ENCODE data around the gene SUCO. TPM values are rescaled to one million over a fixed set of nuclear protein-coding genes. Genes with fewer than 3 reads are reported as not detected.

SUCO gene
- total RNA-seq, 1 donor from 2014 or later = 49.8 TPM

DNA sequence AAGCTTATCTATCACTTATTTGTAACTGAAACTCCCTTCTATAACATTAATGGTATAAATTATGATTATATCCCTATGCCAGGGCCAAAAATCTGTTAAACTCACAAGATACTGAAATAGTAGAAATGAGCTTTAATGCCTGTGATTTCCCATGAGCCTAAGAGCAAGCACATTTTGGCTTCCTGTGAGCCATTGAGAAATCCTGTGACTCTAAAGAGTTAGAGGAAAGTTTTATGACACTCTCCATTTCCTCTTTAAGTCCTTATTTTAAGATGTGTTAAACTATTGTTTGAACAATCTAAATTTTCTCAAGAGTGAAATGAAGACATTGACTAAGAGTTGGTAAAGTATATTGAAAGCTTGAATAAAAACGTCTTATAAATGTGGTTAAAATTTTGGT is 45.6 kb downstream of the SUCO start:
- TF ChIP-seq, protein P1, sequence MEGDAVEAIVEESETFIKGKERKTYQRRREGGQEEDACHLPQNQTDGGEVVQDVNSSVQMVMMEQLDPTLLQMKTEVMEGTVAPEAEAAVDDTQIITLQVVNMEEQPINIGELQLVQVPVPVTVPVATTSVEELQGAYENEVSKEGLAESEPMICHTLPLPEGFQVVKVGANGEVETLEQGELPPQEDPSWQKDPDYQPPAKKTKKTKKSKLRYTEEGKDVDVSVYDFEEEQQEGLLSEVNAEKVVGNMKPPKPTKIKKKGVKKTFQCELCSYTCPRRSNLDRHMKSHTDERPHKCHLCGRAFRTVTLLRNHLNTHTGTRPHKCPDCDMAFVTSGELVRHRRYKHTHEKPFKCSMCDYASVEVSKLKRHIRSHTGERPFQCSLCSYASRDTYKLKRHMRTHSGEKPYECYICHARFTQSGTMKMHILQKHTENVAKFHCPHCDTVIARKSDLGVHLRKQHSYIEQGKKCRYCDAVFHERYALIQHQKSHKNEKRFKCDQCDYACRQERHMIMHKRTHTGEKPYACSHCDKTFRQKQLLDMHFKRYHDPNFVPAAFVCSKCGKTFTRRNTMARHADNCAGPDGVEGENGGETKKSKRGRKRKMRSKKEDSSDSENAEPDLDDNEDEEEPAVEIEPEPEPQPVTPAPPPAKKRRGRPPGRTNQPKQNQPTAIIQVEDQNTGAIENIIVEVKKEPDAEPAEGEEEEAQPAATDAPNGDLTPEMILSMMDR (conservative IDR thresholded peaks at IDR 0.05) = no peak
- no peak overlapping the region for H3K4me3 Mint-ChIP-seq
- no peak overlapping the region for H3K27ac Mint-ChIP-seq (ENCODE audit: unreplicated experiment)
- no peaks in the 10 kb centered on the region for H3K4me1 Mint-ChIP-seq
- no peak for DNase-seq (ENCODE audit: low read depth, low spot score)
- peaks cover 12% of the 10 kb centered on the region for H3K36me3 Mint-ChIP-seq (ENCODE audit: low read depth)
- H3K27me3 Mint-ChIP-seq (ENCODE audit: low read depth) = no peaks in the 10 kb centered on the region
- H3K9me3 Mint-ChIP-seq = no peaks in the 10 kb centered on the region

DNA sequence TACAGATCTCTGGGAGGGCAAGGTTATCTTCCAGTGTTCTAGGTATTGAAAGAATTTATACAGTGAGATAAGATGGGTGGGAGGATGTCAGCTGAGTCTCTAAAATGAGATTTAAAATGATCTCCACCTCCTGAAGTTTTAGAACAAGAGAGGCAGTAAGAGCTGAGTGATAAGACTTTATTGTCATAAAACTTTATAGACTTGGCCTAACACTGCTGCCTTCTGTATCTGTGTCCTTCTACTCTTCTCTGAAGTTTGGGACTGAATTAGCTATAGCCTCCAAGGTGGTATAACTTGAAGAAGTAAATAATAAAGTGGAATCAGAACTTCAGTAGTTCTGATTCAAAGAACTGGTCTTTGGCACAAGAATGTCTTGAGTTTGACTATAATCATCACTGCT is 48.3 kb downstream of the SUCO start:
- Mint-ChIP-seq H3K9me3 (no peaks in the 10 kb centered on the region), H3K27ac (ENCODE audit: unreplicated experiment) (no peak overlapping the region), H3K4me1 (no peaks in the 10 kb centered on the region), H3K36me3 (ENCODE audit: low read depth) (peaks cover 9% of the 10 kb centered on the region), H3K27me3 (ENCODE audit: low read depth) (no peaks in the 10 kb centered on the region), H3K4me3 (no peak overlapping the region)
- TF ChIP-seq, protein P1 (conservative IDR thresholded peaks at IDR 0.05) = no peak
- no peak for DNase-seq (ENCODE audit: low read depth, low spot score)

DNA sequence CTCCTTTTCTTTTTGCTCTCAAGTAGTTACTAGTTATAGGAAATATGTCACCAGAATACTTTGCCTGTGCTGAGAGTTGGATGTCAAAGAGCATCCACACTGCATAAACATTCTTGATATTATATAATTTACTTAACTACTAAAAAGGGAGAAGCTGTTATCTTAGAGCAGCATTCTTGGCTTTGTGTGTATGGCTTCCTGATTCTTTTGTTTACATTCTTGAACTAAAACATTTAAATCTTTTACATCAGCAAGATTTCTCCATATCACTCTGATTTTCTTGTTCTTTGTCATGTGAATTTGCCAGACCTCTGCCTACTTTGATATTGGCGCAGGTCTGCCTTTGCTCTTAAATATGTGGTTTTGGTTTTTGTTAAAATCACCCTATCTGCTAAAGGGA is 48.8 kb downstream of the SUCO start:
- no peak overlapping the region for H3K4me3 Mint-ChIP-seq
- no peak for DNase-seq (ENCODE audit: low read depth, low spot score)
- H3K9me3 Mint-ChIP-seq = no peaks in the 10 kb centered on the region
- peaks cover 9% of the 10 kb centered on the region for H3K36me3 Mint-ChIP-seq (ENCODE audit: low read depth)
- no peaks in the 10 kb centered on the region for H3K4me1 Mint-ChIP-seq
- no peak overlapping the region for H3K27ac Mint-ChIP-seq (ENCODE audit: unreplicated experiment)
- TF ChIP-seq, protein P1 (conservative IDR thresholded peaks at IDR 0.05) = no peak
- H3K27me3 Mint-ChIP-seq (ENCODE audit: low read depth) = no peaks in the 10 kb centered on the region

DNA sequence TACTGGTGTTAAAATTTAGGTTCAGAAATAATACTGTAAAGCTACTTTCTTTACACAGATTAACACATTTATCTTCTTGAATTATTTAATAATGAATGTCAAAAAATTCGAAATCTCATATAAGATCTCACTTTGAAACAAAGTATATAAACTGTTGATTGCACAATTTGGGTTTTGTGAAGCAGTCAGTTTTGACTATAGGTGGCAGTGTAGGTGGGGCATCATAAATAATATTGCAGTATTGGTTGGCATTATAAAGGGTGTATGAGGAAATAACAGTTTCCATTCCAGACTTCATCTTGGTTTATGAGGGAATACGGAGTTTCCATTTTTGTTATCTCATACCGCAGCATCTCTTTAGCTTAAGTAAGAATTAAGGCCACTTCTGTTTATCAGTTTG is 49.9 kb downstream of the SUCO start:
- H3K9me3 Mint-ChIP-seq = no peaks in the 10 kb centered on the region

DNA sequence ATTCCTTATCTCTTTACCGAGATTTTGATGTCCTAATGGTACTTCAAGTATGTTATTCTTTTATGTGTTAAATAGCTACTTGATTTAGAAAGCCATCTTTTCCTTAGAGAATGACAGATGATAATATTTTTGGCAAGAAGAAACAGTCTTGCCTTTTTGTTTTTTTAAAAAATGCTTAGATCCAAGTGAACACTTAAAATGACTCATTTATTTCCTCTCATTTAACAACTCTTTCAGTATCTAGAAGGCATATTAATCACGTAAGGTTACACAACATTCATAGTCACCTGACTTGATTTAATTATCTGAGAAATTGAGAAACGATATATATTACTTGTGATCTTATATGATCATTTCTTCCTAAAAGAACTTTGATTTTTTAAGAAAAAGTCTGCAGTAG is 52.4 kb downstream of the SUCO start:
- Mint-ChIP-seq H3K27me3 (ENCODE audit: low read depth) (no peaks in the 10 kb centered on the region), H3K4me3 (no peak overlapping the region), H3K36me3 (ENCODE audit: low read depth) (peaks cover 10% of the 10 kb centered on the region), H3K9me3 (no peaks in the 10 kb centered on the region), H3K4me1 (no peaks in the 10 kb centered on the region), H3K27ac (ENCODE audit: unreplicated experiment) (no peak overlapping the region)
- DNase-seq (ENCODE audit: low read depth, low spot score) = no peak
- TF ChIP-seq, protein P1 (conservative IDR thresholded peaks at IDR 0.05) = no peak

More for the DNA sequence above, 49.9 kb downstream of the SUCO start:
- DNase-seq (ENCODE audit: low read depth, low spot score) = no peak
- Mint-ChIP-seq H3K4me3 (no peak overlapping the region), H3K36me3 (ENCODE audit: low read depth) (peaks cover 9% of the 10 kb centered on the region), H3K27me3 (ENCODE audit: low read depth) (no peaks in the 10 kb centered on the region), H3K4me1 (no peaks in the 10 kb centered on the region), H3K27ac (ENCODE audit: unreplicated experiment) (no peak overlapping the region)
- TF ChIP-seq, protein P1 (conservative IDR thresholded peaks at IDR 0.05) = no peak

DNA sequence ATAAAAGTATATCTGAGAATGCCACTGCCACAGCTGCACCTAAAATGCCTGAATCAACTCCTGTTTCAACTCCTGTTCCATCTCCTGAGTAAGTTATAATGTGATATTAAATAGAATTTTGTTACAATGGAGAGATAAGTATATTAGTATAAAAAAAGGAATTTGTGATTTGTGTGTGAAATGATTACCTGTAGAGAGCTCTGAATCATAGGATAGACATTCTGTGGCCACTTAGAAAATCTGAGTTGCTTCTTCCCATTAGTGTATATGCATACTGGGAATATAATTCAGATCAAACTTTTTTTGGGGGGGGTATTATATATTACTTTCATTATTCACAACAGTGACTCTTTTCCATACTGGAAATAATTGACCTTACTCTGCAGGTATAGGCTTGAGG is 52.9 kb downstream of the SUCO start:
- Mint-ChIP-seq H3K27me3 (ENCODE audit: low read depth) (no peaks in the 10 kb centered on the region), H3K36me3 (ENCODE audit: low read depth) (peaks cover 15% of the 10 kb centered on the region), H3K27ac (ENCODE audit: unreplicated experiment) (no peak overlapping the region), H3K9me3 (no peaks in the 10 kb centered on the region), H3K4me1 (no peaks in the 10 kb centered on the region), H3K4me3 (no peak overlapping the region)
- DNase-seq (ENCODE audit: low read depth, low spot score) = no peak
- TF ChIP-seq, protein P1 (conservative IDR thresholded peaks at IDR 0.05) = no peak

Data from neural crest cell (in vitro differentiated cells).